ENCODE results near the gene KCTD19.

GRCh38 chr16:67336648-67337047 is 10.1 kb upstream of the KCTD19 start:
- TF ChIP-seq, protein P1, sequence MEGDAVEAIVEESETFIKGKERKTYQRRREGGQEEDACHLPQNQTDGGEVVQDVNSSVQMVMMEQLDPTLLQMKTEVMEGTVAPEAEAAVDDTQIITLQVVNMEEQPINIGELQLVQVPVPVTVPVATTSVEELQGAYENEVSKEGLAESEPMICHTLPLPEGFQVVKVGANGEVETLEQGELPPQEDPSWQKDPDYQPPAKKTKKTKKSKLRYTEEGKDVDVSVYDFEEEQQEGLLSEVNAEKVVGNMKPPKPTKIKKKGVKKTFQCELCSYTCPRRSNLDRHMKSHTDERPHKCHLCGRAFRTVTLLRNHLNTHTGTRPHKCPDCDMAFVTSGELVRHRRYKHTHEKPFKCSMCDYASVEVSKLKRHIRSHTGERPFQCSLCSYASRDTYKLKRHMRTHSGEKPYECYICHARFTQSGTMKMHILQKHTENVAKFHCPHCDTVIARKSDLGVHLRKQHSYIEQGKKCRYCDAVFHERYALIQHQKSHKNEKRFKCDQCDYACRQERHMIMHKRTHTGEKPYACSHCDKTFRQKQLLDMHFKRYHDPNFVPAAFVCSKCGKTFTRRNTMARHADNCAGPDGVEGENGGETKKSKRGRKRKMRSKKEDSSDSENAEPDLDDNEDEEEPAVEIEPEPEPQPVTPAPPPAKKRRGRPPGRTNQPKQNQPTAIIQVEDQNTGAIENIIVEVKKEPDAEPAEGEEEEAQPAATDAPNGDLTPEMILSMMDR (conservative IDR thresholded peaks at IDR 0.05), result no peak
- no peak for TF ChIP-seq ZFX (IDR thresholded peaks at IDR 0.05)
